GM19467 (cell line): Measurements from ENCODE around the gene MED31.
A peak's percentile ranks its signal among the peaks of the same experiment; 100 is the strongest.
"Not testable (repeated sequence)": the region's sequence is repeated elsewhere in the genome, so short reads cannot be mapped to it uniquely, and the experiment has no call there.

ENCODE experiments used
- ATAC-seq: cut with Tn5 transposase; IDR thresholded peaks from one replicate; pipeline ENCODE4 v1.9.1; 2021; ENCODE audit warnings: mild to moderate bottlenecking, moderate library complexity; ENCODE audit not compliant: unreplicated experiment

The MED31 gene

DNA sequence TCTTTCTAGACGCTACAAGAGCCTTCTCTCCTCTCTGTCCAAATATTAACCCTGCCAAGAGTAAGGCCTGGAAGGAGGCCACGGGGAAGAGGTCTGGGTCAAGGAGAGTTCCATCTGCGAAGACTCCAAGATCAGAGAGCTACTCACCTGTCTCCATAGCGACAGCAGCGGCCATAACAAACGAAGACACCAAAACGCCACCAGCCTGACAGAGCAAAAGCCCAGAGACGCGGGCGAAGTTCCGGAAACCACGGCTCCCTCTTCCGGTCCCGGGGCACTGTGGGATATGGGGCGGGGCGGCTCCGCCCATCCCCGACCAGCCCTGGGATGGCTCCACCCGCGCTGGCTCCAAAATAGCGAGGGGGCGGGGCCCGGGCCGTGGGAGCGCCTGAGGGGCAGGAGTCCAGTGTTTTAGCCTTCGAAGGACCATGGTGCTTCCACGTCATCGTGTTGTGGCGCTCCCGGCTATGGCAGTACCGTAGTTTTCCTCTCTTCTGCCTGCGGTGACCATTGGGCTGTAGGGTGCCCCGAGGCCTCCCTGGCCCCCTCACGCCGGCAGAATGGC, at the start of gene MED31, which contains the start of gene C17orf100:
Gene MED31 (minus strand): TSS at position 252 of the 565 bp plus-strand sequence. CDS start 77 bp downstream, at position 175.
Gene C17orf100 (plus strand): TSS at position 409 of the 565 bp plus-strand sequence. CDS start 152 bp downstream, at position 561.
- ATAC-seq = peak; percentile 83

DNA sequence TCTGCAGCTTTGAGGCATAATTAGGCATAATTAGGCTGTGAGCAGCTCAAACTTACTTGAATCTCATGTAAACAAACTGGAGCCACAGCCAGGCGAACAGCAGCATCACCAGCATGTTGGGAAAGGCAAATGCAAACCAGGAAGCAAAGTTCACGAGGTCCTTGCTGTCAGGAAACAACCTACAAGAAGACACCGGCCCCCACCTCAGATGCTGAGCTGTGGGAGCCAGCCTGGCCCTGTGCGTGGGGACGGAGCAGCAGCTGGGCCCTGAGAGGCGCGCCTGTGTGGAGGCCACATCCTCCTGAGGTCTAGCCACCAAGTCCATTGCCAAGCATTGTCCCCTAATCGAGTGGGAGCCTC, 49.5 kb upstream of the MED31 start:
- ATAC-seq = no peak

DNA sequence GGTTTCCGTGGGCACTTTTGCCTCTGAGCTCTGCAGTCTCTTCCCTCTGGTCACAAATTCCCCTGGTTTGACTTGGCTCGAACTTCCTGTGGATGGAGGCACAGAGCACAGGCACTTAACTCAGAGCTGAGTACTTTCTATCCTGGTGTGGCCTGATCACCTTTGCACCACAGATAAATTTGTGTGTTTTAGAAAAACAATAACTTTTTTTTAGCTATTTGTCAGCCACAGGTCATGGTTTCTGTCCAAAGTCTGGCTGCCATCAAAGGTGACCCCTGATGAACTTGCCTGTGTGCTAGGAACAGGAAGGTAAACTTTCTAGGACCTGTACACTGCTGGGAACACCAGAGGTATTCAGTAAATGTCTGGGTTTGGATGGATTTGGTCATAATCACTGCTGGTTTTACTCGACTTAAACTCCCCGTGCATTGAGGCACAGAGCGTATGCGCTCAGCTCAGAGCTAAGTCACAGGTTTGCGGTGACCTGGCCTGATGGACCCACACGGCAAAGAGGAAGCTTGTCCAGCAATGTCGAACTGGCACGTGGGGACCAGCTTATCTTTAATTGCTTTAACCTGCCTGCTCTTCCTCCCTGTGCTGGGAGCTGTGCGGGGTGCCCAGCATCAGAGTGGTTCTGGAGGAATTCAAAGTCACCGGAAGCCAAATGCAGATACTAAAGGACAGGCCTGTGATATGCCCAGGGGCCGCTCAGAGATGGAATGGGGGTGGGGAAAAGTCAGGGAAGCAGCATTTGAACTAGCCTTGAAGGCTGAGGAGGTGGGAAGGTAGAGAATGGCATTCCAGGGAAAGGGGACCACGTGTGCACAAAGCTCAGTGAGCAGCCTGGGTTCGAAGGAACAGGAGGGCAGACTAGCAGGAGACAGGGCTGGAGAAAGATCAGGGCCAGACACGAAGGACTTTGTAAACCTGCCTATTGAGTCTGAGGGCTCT, 48.9 kb upstream of the MED31 start:
- ATAC-seq = no peak

DNA sequence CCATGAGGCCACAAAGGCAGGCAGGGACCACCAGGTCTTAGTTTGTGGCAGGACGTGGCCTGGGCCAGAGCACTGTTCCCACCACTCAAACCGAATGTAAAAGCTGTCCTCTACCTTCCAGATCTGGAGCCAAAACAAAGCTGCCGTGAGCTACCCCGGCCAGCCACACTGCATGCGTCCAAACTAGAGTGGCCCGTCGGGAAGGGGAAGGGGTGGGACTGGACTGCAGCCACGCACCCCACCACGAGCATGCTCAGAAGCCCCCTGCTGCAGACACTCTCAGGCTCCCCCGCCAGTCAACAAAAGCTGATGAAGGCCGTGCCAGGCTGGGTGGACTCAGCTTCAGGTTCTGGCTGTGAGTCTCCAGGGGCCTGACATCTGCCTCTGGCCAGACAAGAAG, 46.6 kb upstream of the MED31 start:
- no peak for ATAC-seq

DNA sequence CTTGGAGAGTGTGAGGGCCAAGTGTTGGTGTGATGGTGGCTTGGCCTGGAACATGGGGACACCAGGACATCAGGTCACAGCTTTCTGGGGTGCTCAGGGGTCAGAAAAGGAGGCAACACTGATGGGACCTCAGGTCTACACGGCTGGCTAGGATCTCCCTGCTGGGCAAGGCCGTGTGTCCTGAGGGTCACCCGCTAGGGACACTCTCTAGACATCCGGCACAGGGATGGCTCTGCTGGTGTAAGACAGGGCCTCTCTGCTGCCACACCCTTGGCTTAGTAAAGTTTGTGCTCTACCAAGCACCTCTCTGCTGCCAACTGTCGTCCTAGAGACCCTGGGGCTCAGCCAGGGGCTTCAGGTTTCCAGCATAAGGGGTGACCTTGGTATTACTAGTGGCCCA, 45.5 kb upstream of the MED31 start:
- ATAC-seq = no peak

DNA sequence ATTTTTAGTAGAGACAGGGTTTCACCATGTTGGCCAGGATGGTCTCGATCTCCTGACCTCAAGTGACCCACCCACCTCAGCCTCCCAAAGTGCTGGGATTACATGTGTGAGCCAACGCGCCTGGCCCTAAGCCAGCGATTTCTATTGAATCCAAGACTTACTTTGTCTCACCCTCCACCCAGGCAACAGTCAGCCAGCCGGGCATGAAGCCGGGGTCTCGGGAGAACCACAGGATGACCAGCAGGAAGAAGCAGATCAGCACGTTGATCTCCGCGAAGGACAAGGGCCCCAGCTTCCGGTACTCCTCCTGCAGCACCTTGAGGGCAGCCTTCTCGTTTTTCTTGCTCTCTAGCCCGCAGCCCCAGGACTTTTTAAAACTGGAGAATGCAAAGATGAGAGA, 44.2 kb upstream of the MED31 start:
- no peak for ATAC-seq

DNA sequence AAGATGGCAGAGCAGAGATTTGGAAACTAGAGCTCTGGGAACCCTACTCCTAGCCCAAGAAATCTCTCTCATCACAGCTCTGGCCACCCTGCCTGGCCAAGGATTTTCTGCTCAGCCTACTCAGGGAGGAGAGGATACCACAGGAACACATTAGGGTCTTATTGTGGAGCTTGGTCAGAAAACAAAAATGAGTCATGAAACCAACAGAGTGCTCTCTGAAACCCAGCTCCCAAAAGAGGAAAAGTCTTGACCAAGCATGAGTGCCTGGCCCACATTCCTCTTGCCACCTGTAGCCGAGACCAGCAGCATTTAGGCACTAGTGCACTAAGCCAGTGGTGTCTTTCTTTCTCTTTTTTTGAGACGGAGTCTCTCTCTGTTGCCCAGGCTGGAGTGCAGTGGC, 43.6 kb upstream of the MED31 start:
- no peak for ATAC-seq

DNA sequence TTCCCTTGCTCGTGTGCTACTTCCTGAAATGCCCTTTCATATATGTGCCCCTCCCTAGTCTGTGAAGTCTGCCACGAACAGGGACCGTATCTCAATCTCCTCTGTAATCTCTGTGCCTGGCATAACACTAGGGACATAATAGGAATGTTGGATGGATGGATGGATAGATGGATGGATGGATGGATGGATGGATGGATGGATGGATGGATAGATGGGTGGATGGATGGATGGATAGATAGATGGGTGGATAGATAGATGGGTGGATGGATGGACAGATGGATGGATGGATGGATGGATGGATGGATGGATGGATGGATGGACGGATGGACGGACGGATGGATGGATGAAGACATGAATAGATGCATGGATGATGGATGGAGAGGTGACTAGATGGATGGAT, 40.6 kb upstream of the MED31 start:
- not testable (repeated sequence) for ATAC-seq

DNA sequence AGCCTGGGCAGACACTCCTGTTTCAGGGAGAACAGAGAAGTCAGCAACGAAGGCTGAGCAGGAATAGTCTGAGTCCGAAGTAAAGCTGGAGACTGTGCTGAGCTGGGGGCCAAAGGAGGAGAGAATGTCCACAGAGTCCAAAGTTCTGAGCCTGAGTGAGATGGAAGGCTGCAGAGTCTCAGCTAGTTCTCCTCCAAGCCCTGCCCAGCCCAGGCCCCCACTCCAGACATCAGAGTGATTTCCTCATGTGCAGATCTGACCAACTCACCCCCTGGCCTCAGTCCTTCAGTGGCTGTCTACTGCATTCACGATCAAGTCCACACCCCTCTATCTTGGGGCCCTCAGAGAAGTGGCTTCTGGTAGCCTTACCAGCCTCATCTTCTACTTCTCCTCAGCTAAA, 40.1 kb upstream of the MED31 start:
- ATAC-seq = no peak

DNA sequence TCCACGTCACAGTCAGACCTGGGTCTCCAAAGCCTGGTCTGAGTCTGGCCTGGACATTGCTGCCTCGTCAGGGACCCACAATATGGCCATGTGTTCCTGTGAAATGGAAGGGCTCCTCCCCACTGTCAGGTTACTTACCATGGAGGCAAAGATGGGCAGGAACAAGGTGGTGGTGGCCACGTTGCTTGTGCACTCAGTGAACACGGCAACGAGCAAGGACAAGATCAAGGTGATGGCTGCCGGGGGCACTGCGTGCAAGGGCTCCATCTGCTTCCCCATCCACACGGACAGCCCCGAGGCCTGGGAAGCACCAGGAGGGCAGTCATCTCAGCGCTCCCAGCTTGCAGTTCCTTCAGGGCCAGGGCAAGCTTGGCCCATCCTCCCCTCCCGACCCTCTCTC, 39.2 kb upstream of the MED31 start:
- ATAC-seq = no peak

DNA sequence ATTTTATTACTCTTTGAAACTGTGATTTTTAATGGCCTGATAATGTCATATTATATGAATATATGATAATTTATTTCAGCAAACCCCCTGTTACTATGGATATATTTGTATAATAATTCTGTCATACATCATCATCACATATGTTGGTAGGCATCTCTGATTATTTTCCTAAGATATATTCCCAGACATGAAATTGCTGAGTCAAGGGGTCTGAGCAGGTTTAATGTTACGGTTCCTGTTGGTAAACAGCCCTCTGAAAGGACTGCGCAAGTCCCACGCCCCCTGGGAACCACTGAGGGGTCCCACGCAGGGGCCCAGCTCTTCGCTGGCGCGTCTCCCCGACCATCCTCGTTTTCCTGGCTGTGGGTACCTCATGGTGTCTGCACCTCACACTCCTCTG, 37.5 kb upstream of the MED31 start:
- no peak for ATAC-seq

DNA sequence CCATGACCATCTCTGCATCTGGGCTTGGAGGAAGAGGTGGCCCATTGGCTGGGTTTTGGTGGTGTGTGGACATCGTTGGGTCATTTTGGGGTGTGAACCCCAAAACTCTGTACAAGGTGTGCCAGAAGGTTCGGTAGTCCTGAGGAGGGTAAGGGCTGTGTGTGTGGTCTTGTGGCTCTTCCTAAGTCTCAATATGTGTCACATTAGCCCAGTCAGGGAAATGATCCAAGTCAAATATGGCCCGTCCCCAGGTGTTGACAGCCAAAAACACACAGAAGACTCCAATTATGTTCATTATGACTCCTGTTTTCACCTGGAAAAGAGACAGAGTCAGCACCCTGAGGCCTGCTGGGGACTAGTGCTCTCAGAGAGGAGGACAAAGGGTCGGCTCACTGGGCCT, 34.6 kb upstream of the MED31 start:
- ATAC-seq = no peak

DNA sequence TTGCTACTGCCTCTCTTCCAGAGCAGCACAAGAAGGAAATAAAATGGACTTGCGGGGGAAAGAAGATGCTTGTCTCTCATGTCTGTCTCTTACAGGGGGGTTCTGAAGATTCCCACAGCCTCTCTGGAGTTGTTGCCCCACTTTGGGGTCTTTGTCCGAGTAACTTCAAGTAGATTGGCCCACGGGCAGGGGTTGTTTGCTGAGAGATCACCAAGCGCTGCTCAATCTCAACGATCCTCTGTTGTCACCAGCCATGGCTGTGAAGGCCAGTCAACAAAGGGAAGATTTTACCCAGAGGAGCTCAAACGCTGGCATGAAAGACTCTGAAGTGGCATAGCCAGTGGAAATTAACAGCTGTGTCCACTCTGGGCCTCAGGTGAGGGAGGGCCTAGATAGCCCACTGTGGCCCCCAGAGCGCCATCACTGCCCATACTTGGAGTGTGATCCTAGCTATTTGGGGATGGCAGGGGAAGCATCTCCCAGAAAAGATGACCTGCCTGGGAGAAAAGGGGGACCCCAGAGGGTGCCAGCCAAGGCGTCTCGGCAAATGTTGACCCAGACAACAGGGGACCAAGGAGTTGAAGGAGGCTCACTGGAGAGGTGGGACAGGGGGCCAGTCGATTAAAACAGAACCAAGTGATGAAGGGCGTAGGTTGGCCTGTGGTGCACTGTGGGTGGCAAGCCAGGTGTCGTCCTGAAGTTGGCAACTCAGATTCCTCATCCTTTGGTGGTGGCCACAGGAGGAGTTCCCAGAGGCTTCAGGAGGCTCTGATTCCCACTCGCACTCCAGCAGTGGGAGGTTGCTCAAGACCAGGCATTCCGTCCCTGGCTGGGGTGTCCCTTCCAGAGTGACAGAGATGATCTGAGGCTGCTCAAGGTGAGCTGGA, 33.7 kb upstream of the MED31 start:
- no peak for ATAC-seq

DNA sequence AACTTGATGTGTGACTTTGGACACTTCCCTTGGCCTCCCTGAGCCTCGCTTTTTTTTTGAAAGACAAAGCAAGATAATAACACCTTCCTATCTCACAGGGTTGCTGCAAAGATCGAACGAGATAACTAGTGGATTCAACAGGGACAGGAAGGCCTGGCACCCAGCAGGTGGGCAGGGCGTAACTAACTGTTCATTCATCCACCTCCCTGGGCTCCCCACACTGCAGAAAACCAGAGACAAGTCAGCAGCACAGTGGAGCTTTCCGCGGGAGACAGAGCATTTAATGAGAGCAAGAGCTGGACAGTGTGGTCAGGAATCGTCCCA, 33.0 kb upstream of the MED31 start:
- no peak for ATAC-seq

DNA sequence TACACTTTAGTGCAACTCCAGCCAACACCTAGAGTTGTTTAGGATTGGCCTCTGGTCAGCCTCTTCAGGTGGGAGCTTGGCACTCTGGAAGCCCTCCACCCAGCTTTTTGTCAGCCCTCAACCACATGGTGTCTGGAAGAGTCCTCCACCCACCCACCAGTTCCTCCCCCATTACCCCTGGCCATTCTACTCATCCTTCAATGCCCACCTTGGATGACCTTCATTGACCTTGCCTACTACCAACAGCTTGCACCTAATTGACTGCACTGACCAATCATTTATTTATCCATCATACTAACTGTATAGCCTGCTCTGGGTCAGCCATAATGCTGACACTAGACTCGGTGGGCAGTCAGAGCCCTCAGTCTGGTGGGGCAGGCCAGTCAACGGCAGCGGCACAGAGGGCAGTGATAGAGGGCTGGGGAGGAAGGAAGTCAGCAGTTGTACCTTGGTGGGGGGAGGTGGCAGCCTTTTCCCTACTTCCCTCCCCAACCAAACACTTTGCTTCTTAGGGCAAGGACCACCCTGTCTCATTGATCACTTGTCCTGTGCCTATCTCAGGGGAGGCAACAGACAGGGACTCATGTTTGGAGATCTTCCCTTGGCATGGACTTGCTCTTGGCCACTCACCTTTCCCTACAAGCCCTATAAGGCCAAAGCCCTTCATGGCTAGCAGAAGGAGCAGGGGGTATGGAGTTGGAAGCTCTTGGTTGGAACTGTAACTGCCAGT, 32.5 kb upstream of the MED31 start:
- no peak for ATAC-seq

DNA sequence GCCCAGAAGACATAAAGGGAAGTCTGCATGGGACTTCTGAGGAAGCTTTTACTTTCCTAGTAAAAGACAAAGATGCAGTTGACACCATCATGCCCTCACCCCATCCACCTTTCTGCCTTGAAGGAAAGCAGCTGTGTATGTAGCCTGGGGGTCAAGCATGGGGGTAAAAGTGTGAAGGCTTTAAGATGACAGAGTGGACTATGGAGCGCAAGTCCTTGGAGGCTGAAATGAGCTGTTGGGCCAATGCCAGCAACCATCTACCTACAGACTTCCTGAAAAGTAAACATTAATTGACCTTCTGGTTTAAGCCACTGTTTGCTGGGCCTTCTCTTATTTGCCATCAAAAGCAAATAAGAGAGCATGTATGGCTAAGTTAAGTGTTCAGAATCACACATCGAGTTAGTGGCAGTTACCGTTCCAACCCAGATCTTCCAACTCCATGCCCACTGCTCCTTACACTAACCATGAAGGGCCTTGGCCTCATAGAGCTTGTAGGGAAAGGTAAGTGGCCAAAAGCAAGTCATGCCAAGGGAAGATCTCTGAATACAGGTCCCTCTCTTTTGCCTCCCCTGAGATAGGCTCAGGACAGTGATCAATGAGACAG, 31.8 kb upstream of the MED31 start:
- ATAC-seq = no peak

DNA sequence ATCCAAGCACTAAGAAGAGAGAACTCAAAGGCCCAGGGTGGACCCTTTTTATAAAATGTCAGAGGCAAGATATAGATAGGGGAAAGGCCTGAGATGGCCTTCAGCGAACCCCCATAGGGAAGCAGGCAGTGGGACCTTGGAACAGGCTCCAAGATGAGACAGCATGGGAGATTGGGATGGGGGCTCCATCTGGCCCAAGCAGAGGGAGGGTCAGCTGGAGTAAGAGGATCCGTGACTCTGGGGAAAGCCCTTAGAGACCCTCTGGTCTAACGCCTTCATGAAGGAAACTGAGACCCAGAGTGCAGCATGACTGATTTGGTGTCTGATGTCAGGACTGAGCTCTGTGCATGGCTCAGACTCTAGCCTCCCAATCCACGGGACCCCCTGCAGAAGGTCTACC, 30.9 kb upstream of the MED31 start:
- ATAC-seq = no peak

DNA sequence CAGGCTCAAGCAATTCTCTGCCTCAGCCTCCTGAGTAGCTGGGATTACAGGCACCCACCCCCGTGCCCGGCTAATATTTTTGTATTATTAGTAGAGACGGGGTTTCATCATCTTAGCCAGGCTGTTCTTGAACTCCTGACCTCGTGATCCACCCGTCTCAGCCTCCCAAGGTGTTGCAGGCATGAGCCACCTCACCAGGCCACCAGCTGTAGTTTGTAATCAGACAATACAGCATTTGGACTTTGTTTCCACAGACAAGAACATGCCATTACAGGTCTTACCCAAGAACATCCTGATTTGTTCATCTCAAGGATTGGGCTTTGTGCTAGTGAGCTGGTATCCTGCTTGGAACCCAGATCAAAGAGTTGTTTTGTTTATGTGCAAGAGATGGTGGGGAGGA, 30.3 kb upstream of the MED31 start:
- ATAC-seq = no peak

DNA sequence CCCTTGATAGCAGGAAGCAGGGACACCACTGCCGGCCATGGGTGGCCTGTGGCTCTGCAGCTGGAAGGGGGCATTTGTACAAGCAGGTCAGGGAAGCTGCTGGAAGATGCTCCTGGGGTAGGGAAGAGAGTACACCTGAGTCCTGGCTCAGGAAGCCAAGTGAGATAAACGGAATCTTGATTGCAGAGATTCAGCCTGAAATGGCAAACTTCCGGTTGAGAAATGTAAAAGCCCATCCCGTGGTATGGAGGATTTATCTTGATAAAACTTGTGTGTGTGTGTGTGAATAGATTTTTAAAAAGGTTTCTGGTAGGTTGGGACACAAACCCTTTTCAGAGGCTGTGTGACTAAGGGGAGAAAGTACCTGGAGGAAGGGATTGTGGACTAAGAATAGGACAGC, 29.8 kb upstream of the MED31 start:
- ATAC-seq = no peak

DNA sequence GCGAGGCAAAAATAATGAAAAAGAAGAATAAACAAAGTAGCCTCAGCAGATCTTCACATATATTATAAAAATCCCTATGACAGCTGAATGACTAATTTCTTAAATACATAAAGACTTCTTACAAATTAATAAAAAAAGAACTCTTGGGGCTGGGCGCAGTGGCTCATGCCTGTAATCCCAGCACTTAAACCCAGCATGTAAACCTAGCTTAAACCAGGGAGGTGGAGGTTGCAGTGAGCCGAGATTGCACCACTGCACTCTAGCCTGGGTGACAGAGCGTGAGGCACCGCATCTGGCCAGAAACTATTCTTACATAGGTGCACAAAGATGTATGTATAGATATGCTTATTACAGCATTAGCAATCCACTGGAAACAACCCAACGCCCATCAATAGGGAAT, 27.8 kb upstream of the MED31 start:
- ATAC-seq = no peak

DNA sequence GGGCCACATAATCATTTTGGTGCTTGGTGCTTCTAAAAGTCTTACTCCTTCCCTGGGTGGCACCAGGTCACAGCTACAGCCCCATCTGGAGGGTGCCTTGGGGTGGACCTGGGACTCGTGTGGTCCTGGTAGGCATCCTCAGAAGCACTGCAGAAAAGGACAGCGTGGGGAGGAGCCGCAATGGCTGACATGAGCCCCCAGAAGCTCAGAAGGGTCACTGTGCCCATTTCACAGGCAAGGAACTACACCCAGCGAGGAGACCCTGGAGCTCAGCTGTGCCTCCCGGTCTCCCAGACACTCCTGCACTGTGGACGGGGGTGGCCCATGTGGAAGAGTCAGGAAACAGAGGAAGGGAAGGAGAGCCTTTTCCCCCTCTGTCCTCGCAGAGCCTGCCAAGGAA, 26.5 kb upstream of the MED31 start:
- no peak for ATAC-seq
